HUES6 (cell line): Measurements from ENCODE around the gene ONECUT1.

Source experiments
- H3K27ac ChIP-seq: 2 replicates; pipeline ENCODE4 v1.7.0; 2013; ENCODE audit warnings: low read depth, mild to moderate bottlenecking, low read length, inconsistent platforms
- H3K27me3 ChIP-seq: 2 replicates; pipeline ENCODE4 v1.6.1; 2013; ENCODE audit warnings: low read length; ENCODE audit not compliant: control insufficient read depth, insufficient read depth
- H3K36me3 ChIP-seq: 2 replicates; pipeline ENCODE4 v1.6.1; 2013; ENCODE audit warnings: low read length; ENCODE audit not compliant: control insufficient read depth, insufficient read depth
- H3K4me1 ChIP-seq: 2 replicates; pipeline ENCODE4 v1.6.1; 2013; ENCODE audit warnings: low read length; ENCODE audit not compliant: control insufficient read depth, insufficient read depth
- H3K4me3 ChIP-seq: 2 replicates; pipeline ENCODE4 v1.5.1; 2013; ENCODE audit warnings: low read depth, low read length
- H3K9ac ChIP-seq: one replicate; pipeline ENCODE4 v1.6.1; 2013; ENCODE audit warnings: mild to moderate bottlenecking, low read length
- H3K9me3 ChIP-seq: 2 replicates; pipeline ENCODE4 v1.6.1; 2013; ENCODE audit warnings: low read depth, low read length; ENCODE audit not compliant: control insufficient read depth, insufficient read depth

The ONECUT1 gene

DNA sequence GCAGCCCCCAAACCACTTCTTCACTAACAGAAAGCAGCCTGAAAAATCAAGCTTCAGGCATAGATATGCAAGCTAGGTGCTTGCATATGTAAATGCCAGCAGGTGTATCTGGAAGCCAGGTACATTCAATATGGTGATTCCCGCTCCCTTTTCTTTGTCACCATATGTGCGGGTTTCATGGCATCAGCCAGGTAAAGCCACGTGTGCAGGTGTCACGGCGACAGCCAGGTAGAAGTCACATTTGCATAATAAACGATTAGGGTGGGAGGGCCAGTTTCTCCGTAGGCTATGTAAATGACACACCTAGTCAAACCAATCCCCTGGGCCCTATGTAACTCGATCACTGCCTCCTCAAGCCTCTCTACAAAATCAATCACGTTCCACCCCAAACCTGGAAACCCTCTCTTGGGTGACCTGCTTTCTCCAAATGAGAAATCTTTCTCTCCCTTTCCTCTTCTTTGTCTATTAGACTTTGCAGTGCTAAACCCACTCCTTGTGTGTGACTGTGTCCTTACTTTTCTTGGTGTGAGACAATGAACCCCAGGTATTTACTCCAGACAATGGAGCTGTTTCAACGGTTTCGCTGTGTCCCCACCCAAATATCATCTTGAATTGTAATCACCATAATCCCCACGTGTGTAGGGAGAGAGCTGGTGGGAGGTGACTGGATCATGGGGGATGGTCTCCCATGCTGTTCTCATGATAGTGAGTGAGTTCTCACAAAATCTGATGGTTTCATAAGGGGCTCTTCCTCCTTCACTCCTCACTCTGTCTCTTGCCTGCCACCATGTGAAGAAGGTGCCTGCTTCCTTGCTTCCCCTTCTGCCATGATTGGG lies 44.6 kb downstream of the ONECUT1 start:
- peaks cover 40% of the 10 kb centered on the region for H3K4me1 ChIP-seq
- no peaks in the 10 kb centered on the region for H3K27me3 ChIP-seq
- H3K4me3 ChIP-seq = peak overlapping the region; percentile 38
- H3K9ac ChIP-seq = peak overlapping the region; percentile 85
- H3K36me3 ChIP-seq = no peaks in the 10 kb centered on the region
- H3K9me3 ChIP-seq = no peaks in the 10 kb centered on the region
- H3K27ac ChIP-seq = peak overlapping the region; percentile 90

DNA sequence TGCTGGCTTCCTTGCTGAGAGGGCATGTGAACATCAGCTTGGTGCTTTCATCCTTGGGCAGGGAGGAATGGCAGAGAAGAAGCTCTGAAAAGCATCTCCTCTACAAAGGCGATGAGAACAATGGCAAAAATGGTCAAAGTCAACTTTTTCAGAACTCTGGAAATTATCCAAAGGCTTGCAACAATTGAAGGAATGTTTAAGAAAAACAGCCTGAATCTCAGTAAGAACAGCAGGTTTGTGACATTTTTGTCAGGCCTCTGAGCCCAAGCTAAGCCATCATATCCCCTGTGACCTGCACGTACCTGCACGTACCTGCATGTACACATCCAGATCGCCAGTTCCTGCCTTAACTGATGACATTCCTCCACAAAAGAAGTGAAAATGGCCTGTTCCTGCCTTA lies 51.8 kb downstream of the ONECUT1 start:
- Histone ChIP-seq H3K9me3 (no peaks in the 10 kb centered on the region), H3K36me3 (no peaks in the 10 kb centered on the region), H3K4me3 (no peak overlapping the region), H3K4me1 (peaks cover 12% of the 10 kb centered on the region), H3K27me3 (no peaks in the 10 kb centered on the region), H3K27ac (no peak overlapping the region), H3K9ac (no peak overlapping the region)

DNA sequence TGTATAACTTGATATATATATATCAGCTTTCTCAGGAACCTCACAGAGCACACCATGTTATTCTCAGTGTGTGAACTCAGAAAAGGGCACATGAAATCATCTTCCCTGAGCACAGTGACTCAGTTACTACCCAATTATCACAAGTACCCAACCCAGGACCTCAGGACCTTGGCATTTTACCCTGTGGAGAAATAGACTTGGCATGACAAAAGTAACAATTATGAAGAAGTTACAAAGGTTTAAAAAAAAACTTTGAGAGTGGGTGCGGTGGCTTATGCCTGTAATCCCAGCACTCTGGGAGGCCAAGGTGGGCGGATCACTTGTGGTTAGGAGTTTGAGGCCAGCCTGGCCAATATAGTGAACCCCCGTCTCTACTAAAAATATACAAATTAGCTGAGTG lies 52.4 kb downstream of the ONECUT1 start:
- no peak overlapping the region for H3K9ac ChIP-seq
- no peak overlapping the region for H3K27ac ChIP-seq

DNA sequence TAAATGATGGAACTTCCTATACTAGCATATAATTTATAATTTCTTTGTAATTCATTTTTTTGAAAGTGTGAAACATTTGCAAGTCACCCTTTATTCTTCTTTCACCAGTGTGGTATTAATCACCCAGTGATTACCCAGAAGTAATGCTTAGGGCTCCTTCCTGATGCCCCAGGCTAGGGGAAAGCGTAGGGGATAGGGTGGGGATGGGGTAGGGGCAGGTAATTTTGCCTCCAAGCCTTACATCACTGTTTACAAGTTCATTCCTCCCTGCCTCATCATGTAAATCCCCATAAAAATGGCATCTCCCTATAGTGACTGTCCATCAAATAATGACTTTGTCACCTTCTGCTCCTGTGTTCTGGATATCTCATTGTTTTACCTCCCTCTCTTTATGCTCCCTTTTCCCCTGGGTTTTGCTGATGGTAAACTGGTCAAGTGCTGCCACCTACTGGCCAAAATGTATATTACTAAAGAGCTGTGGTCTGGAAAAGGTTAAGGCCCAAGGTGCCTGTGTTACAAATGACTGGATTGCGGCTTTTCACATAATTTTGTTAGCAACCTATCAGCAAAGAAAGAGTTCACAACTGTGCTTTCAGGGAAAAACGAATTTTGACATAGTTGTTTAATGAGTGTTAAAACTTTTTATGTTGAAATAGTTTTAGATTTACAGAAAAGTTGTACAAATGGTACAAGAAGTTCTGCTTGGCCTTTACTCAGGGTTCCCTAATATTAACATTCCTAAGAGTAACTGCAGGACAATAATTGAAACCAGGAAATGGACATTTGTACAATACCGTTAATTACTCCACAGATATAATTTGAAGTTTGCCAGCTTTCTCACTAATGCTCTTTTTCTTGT lies 54.7 kb downstream of the ONECUT1 start:
- peaks cover 11% of the 10 kb centered on the region for H3K4me1 ChIP-seq
- no peaks in the 10 kb centered on the region for H3K27me3 ChIP-seq
- no peaks in the 10 kb centered on the region for H3K36me3 ChIP-seq
- H3K27ac ChIP-seq = no peak overlapping the region
- no peak overlapping the region for H3K4me3 ChIP-seq
- no peak overlapping the region for H3K9ac ChIP-seq
- no peaks in the 10 kb centered on the region for H3K9me3 ChIP-seq

More for the DNA sequence above, 52.4 kb downstream of the ONECUT1 start:
- Histone ChIP-seq H3K4me3 (no peak overlapping the region), H3K9me3 (no peaks in the 10 kb centered on the region), H3K27me3 (no peaks in the 10 kb centered on the region), H3K4me1 (peaks cover 10% of the 10 kb centered on the region; the same call in 1 of the 2 replicates), H3K36me3 (no peaks in the 10 kb centered on the region)

DNA sequence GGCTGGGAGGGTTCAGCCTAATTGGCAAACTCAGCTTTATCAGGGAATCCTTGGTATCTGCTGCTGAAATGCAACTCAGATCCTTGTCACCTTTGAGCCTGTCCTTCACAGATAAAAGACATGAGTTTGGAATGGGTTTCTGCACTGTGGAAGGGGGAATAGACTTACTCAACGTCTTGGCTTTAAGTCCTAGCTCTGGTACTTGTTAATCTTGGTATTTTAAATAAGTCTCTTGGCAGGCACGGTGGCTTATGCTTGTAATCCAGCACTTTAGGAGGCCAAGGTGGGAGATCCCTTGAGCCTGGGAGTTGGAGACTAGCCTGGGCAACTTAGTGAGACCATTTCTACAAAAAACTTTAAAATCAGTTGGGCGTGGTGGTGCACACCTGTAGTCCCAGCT lies 55.8 kb downstream of the ONECUT1 start:
- H3K9ac ChIP-seq = no peak overlapping the region
- H3K27me3 ChIP-seq = no peaks in the 10 kb centered on the region
- peaks cover 21% of the 10 kb centered on the region for H3K4me1 ChIP-seq
- no peaks in the 10 kb centered on the region for H3K36me3 ChIP-seq
- H3K27ac ChIP-seq = no peak overlapping the region
- no peak overlapping the region for H3K4me3 ChIP-seq
- no peaks in the 10 kb centered on the region for H3K9me3 ChIP-seq

DNA sequence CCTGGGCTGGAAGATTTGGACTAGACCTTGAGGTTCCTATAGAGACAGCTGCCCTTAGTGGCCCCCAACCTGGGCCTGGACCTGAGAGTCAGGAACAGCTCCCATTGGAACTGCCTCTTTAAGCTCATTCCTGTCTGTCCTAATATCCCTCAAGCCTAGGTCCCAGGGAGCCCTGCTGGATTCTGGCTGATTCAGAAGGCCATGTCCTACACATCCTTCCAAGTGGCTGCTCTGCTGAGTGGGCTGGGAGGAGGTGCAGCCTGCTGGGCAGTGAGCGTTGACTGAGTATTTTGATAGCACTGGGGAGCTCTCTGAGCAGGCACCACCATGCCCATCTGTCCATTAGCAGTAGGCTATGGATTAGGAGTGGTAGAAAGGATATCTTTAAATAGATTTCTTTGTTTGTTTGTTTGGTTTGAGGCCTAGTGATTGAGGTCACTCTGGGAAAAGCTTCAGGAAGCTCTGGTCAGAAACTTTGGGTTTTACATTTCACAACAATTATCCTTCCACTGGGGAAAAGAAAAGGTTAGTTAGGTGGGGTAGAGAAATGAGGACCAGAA lies 56.4 kb downstream of the ONECUT1 start:
- Histone ChIP-seq H3K27me3 (no peaks in the 10 kb centered on the region), H3K9me3 (no peaks in the 10 kb centered on the region), H3K36me3 (no peaks in the 10 kb centered on the region), H3K4me3 (no peak overlapping the region), H3K4me1 (peaks cover 21% of the 10 kb centered on the region), H3K9ac (no peak overlapping the region), H3K27ac (no peak overlapping the region)

DNA sequence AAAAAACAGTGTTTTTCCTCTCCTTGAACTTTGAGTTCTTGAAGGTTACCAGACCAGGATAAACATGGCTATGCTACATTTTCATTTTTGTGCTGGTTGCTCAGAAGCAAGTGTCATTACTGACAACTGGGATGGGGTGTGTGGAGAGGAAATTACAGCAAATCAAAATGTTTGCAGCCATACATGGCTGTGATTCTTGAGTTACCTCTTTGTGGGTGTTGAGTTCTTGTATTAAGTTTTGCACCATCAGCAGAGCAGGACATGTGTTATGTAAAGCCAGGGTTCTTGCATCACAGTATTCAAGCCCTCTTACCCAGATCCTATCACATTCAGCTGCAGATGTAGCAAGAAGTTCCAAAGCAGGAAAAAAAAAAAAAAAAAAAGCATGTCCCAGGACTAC lies 57.0 kb downstream of the ONECUT1 start:
- no peaks in the 10 kb centered on the region for H3K36me3 ChIP-seq
- H3K4me3 ChIP-seq = no peak overlapping the region
- H3K4me1 ChIP-seq = peaks cover 21% of the 10 kb centered on the region
- no peak overlapping the region for H3K9ac ChIP-seq
- no peak overlapping the region for H3K27ac ChIP-seq
- H3K9me3 ChIP-seq = no peaks in the 10 kb centered on the region
- no peaks in the 10 kb centered on the region for H3K27me3 ChIP-seq

DNA sequence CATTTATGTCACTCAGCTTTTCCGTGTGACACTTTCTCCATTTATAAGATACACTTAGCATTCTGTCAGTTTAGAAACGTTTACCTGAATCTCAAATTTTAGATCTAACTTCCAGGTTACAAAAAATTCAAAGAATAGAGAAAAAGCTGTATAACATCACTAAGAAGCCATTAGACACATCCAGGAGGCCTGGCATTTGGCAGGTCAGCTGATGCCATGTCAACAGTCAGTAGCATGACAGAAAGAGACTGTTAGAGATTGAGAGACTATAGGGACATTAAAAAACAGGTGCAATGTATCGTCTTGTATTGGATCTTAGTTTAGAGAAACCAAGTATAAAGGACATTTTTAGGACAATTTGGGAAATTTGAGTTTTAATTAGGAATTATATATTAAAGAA lies 57.6 kb downstream of the ONECUT1 start:
- Histone ChIP-seq H3K4me1 (peaks cover 21% of the 10 kb centered on the region), H3K9ac (no peak overlapping the region)

DNA sequence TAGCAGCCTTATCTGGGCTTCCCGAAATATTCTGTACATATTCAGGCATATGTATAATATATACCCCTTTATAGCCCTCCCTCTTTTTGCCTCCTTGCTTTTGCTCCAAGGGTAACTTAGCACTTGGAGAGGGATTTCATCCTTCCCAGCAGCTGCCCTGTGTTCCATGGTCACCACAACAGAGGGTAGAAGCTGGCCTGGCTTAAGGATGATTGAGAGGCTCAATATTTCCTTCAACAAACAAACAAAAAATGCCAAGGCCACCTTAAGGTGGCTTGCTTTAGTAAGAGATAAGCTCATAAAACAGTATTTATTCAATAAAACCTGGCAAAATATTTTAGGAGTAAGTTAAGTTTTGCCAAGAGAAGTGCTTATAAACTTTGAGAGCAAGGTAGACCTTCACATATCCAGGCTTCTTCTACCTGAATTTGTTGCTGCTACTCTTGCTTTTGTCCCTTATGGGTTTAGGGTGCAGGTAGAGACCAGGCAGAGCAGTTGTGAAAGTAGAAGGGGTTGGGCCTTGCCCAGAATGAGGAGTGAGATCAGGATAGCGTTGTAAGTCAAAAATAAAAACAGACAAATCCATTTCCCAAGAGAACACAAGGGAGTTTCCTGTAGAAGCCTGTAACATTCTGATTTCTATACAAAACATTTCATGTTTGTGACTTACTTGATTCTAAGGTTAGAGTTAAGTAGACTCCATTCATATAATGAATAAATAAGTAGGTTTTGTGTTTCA lies 58.2 kb downstream of the ONECUT1 start:
- H3K9ac ChIP-seq = no peak overlapping the region
- H3K4me1 ChIP-seq = peaks cover 21% of the 10 kb centered on the region
- H3K9me3 ChIP-seq = no peaks in the 10 kb centered on the region
- H3K36me3 ChIP-seq = no peaks in the 10 kb centered on the region
- H3K27ac ChIP-seq = no peak overlapping the region
- no peak overlapping the region for H3K4me3 ChIP-seq
- no peaks in the 10 kb centered on the region for H3K27me3 ChIP-seq

More for the DNA sequence above, 57.6 kb downstream of the ONECUT1 start:
- Histone ChIP-seq H3K9me3 (no peaks in the 10 kb centered on the region), H3K4me3 (no peak overlapping the region), H3K36me3 (no peaks in the 10 kb centered on the region), H3K27ac (no peak overlapping the region), H3K27me3 (no peaks in the 10 kb centered on the region)

DNA sequence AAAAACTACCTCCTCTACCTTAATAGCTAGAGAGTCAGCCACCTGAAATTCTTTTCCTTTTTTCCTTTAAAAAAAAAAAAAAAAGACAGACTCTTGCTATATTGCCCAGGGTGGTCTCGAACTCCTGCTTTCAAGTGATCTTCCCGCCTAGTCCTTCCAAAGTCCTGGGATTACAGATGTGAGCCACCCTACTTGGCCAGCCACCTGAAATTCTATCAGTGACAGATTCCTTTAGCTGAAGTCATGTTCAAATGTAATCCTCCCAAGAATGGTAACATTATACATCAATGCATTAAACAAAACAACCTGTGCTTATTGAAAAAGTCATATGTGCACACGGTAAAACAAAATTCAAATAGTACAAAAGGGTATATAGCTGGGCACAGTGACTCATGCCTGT lies 59.1 kb downstream of the ONECUT1 start:
- no peaks in the 10 kb centered on the region for H3K27me3 ChIP-seq
- peaks cover 21% of the 10 kb centered on the region for H3K4me1 ChIP-seq
- no peak overlapping the region for H3K9ac ChIP-seq
- H3K27ac ChIP-seq = no peak overlapping the region
- no peaks in the 10 kb centered on the region for H3K9me3 ChIP-seq
- H3K36me3 ChIP-seq = no peaks in the 10 kb centered on the region
- H3K4me3 ChIP-seq = no peak overlapping the region
